Tongue (tissue), 2 donors: ENCODE measurements around the gene RCOR1. TPM values are rescaled to one million over a fixed set of nuclear protein-coding genes. Genes with fewer than 3 reads are reported as not detected.
"Not testable (repeated sequence)": the region's sequence is repeated elsewhere in the genome, so short reads cannot be mapped to it uniquely, and the experiment has no call there.

Source experiments
- DNase-seq: peaks from one replicate; pipeline ENCODE4 v3.0.0-alpha.2; 2015
- total RNA-seq: library from RNA; depleted of rRNA; stranded (reverse); fragments of >200 nt; gene quantifications from one replicate; pipeline ENCODE4 v1.2.3, GENCODE V29; 2014

The RCOR1 gene
- 25.4 TPM for total RNA-seq

GRCh38 chr14:102591944-102592762 lies at the start of gene RCOR1:
Gene RCOR1, plus strand, starts transcription at chr14:102592649. Its CDS starts 238 bp downstream, at chr14:102592887.
- peak; percentile 99 for DNase-seq

- DNase-seq, result peak; percentile 87
These were observed 48.3 kb upstream of the RCOR1 start for GRCh38 chr14:102544046-102544746.

- peak; percentile 57 for DNase-seq
These were observed 47.5 kb upstream of the RCOR1 start for GRCh38 chr14:102544747-102545460.

- DNase-seq, result peak; percentile 71
These were observed 46.8 kb upstream of the RCOR1 start for GRCh38 chr14:102545461-102546265.

GRCh38 chr14:102548616-102549240 lies 43.7 kb upstream of the RCOR1 start:
- no peak for DNase-seq

- DNase-seq, result not testable (repeated sequence)
These were observed 41.5 kb upstream of the RCOR1 start for GRCh38 chr14:102550927-102551401.

GRCh38 chr14:102551995-102552705 lies 40.3 kb upstream of the RCOR1 start:
- no peak for DNase-seq

- peak; percentile 67 for DNase-seq
These were observed 37.3 kb upstream of the RCOR1 start for GRCh38 chr14:102554821-102555819.

GRCh38 chr14:102556098-102556677 lies 36.3 kb upstream of the RCOR1 start:
- no peak for DNase-seq

- no peak for DNase-seq
These were observed 34.8 kb upstream of the RCOR1 start for GRCh38 chr14:102557434-102558226.

GRCh38 chr14:102558556-102558955 lies 33.9 kb upstream of the RCOR1 start:
- DNase-seq, result no peak

- DNase-seq, result no peak
These were observed 31.8 kb upstream of the RCOR1 start for GRCh38 chr14:102560458-102561261.

GRCh38 chr14:102565331-102565887 lies 27.0 kb upstream of the RCOR1 start:
- DNase-seq, result no peak

- no peak for DNase-seq
These were observed 26.5 kb upstream of the RCOR1 start for GRCh38 chr14:102565959-102566358.

GRCh38 chr14:102568115-102568614 lies 24.3 kb upstream of the RCOR1 start:
- DNase-seq, result no peak

- no peak for DNase-seq
These were observed 22.0 kb upstream of the RCOR1 start for GRCh38 chr14:102570334-102570995.
